A549 (cell line): Measurements from ENCODE around the gene NOS1AP. TPM values are rescaled to one million over a fixed set of nuclear protein-coding genes. Genes with fewer than 3 reads are reported as not detected.

ENCODE experiments used
- ATAC-seq, 2 experiments: fragments of 200-7000 bp in 1 of 2; fragments of >200 bp in 1 of 2; cut with Nextera tagmentation in 1 of 2; cut with Tn5 transposase in 1 of 2; 3 replicates each; pipeline versions ENCODE4 v1.8.0 to v1.9.1; 2018 to 2020; ENCODE audit warnings: mild to moderate bottlenecking in 1 of 2, moderate library complexity in 1 of 2
- CTCF ChIA-PET: fragments of 300-600 bp; sonication (Branson Sonifier 250); formaldehyde crosslinking; extraction: SDS; loops from one replicate; lab custom pipeline; 2021; ENCODE audit warnings: antibody characterized with exemption, inconsistent platforms; lab: Yijun Ruan, JAX
- POLR2A ChIA-PET: fragments of 350-600 bp; formaldehyde crosslinking; extraction: SDS; loops from one replicate; lab custom pipeline; 2021; ENCODE audit warnings: antibody characterized with exemption, inconsistent platforms; lab: Yijun Ruan, JAX
- DNase-seq, 2 experiments: peaks; one replicate each; pipeline versions ENCODE4 v3.0.0 to v3.0.0-alpha.2; 2011 to 2016; ENCODE audit warnings: low read depth in 1 of 2, low spot score in 1 of 2
- FAIRE-seq: peaks from 2 replicates; lab custom pipeline; 2011; peaks lifted over from hg19 to GRCh38; lab: Jason Lieb, UNC
- H3K27ac ChIP-seq, 2 experiments: fragments of >200 bp; sonication (Bioruptor Twin); formaldehyde crosslinking; 3 replicates each; pipeline ENCODE4 v1.5.1; 2016 to 2017
- H3K4me1 ChIP-seq: fragments of >200 bp; sonication (Bioruptor Twin); formaldehyde crosslinking; 3 replicates; pipeline ENCODE4 v1.6.1; 2016
- H3K4me2 ChIP-seq: fragments of >200 bp; sonication (Bioruptor Twin); formaldehyde crosslinking; 3 replicates; pipeline ENCODE4 v1.6.1; 2016
- H3K4me3 ChIP-seq: fragments of >200 bp; sonication (Bioruptor Twin); formaldehyde crosslinking; 3 replicates; pipeline ENCODE4 v1.5.1; 2016
- H3K9me3 ChIP-seq: fragments of >200 bp; sonication (Bioruptor Twin); formaldehyde crosslinking; 3 replicates; pipeline ENCODE4 v1.6.1; 2016
- BHLHE40 ChIP-seq: IDR thresholded peaks from 2 replicates; pipeline ENCODE4 v1.6.1; 2012; ENCODE audit warnings: low read depth, low read length, inconsistent platforms
- CEBPB ChIP-seq, 2 experiments: fragments of >200 bp in 1 of 2; sonication (Bioruptor Twin) in 1 of 2; formaldehyde crosslinking in 1 of 2; IDR thresholded peaks; 2 replicates each; pipeline ENCODE4 v1.6.1; 2012 to 2016
- EHF ChIP-seq: fragments of 250-450 bp; sonication (Bioruptor Pico); IDR thresholded peaks from 2 replicates; pipeline ENCODE4 v1.5.0; 2020; ENCODE audit warnings: mild to moderate bottlenecking
- EHMT2 ChIP-seq: fragments of 200-600 bp; sonication (generic); IDR thresholded peaks from 2 replicates; pipeline ENCODE4 v1.6.1; 2016; ENCODE audit warnings: antibody characterized with exemption, low read depth, mild to moderate bottlenecking, moderate library complexity
- ESRRA ChIP-seq: fragments of 150-350 bp; IDR thresholded peaks from 2 replicates; pipeline ENCODE4 v1.6.1; 2014; ENCODE audit warnings: mild to moderate bottlenecking, low read length, borderline replicate concordance
- FOSB ChIP-seq: fragments of 250-450 bp; sonication (Bioruptor Pico); IDR thresholded peaks from 2 replicates; pipeline ENCODE4 v1.5.0; 2020; ENCODE audit warnings: mild to moderate bottlenecking, moderate library complexity
- GATA3 ChIP-seq: IDR thresholded peaks from 2 replicates; pipeline ENCODE4 v1.6.1; 2012; ENCODE audit warnings: borderline replicate concordance
- HOXA7 ChIP-seq: fragments of 250-450 bp; sonication (Bioruptor Pico); IDR thresholded peaks from 2 replicates; pipeline ENCODE4 v1.5.0; 2020; ENCODE audit warnings: mild to moderate bottlenecking, moderate library complexity
- HOXB5 ChIP-seq: fragments of 250-450 bp; sonication (Bioruptor Pico); IDR thresholded peaks from 2 replicates; pipeline ENCODE4 v1.5.0; 2020; ENCODE audit warnings: mild to moderate bottlenecking, moderate library complexity
- JUN ChIP-seq, 2 experiments: fragments of >200 bp; sonication (Bioruptor Twin); formaldehyde crosslinking; IDR thresholded peaks; 2 replicates in 1 of 2; 3 replicates in 1 of 2; pipeline ENCODE4 v1.6.1; 2016 to 2017
- JUNB ChIP-seq: fragments of >200 bp; sonication (Bioruptor Twin); formaldehyde crosslinking; IDR thresholded peaks from 2 replicates; pipeline ENCODE4 v1.6.1; 2016
- KDM5A ChIP-seq: fragments of 200-600 bp; sonication (generic); IDR thresholded peaks from 2 replicates; pipeline ENCODE4 v1.6.1; 2016; ENCODE audit warnings: antibody characterized with exemption, mild to moderate bottlenecking
- MAFK ChIP-seq: fragments of 450-650 bp; IDR thresholded peaks from 2 replicates; pipeline ENCODE4 v1.6.1; 2014; ENCODE audit not compliant: partially characterized antibody
- MAZ ChIP-seq: fragments of 150-350 bp; IDR thresholded peaks from 2 replicates; pipeline ENCODE4 v1.6.1; 2014; ENCODE audit warnings: antibody characterized with exemption, low read depth, low read length, borderline replicate concordance
- NR3C1 ChIP-seq: fragments of >200 bp; sonication (Bioruptor Twin); formaldehyde crosslinking; IDR thresholded peaks from 3 replicates; pipeline ENCODE4 v1.6.1; 2017
- PHF8 ChIP-seq: fragments of 200-600 bp; sonication (generic); IDR thresholded peaks from 2 replicates; pipeline ENCODE4 v1.6.1; 2016; ENCODE audit warnings: low read depth, mild to moderate bottlenecking, antibody characterized with exemption, moderate library complexity, borderline replicate concordance
- POLR2A ChIP-seq: IDR thresholded peaks from 2 replicates; pipeline ENCODE4 v1.6.1; 2012; ENCODE audit warnings: mild to moderate bottlenecking, low read length
- POLR2AphosphoS2 ChIP-seq: conservative IDR thresholded peaks from 2 replicates; pipeline ENCODE4 v1.6.1; 2012; ENCODE audit warnings: low read length, improper control_type of control experiment, inconsistent platforms
- RAD21 ChIP-seq, 2 experiments: fragments of >200 bp in 1 of 2; sonication (Bioruptor Twin) in 1 of 2; formaldehyde crosslinking in 1 of 2; IDR thresholded peaks in 1 of 2; conservative IDR thresholded peaks in 1 of 2; 2 replicates in 1 of 2; 3 replicates in 1 of 2; pipeline ENCODE4 v1.6.1; 2012 to 2018; ENCODE audit warnings: inconsistent platforms in 1 of 2
- RFX5 ChIP-seq: fragments of 450-650 bp; IDR thresholded peaks from 2 replicates; pipeline ENCODE4 v1.7.1; 2014; ENCODE audit warnings: antibody characterized with exemption, mild to moderate bottlenecking, moderate library complexity
- SMC3 ChIP-seq: fragments of >200 bp; sonication (Bioruptor Twin); formaldehyde crosslinking; IDR thresholded peaks from 3 replicates; pipeline ENCODE4 v1.6.1; 2018; ENCODE audit warnings: inconsistent platforms
- TFCP2L1 ChIP-seq: fragments of 250-450 bp; sonication (Bioruptor Pico); IDR thresholded peaks from 2 replicates; pipeline ENCODE4 v1.5.0; 2021; ENCODE audit warnings: mild to moderate bottlenecking
- TP53 ChIP-seq: fragments of 250-450 bp; sonication (Bioruptor Pico); IDR thresholded peaks from 2 replicates; pipeline ENCODE4 v1.5.0; 2021; ENCODE audit warnings: mild to moderate bottlenecking, moderate library complexity
- ZFP36 ChIP-seq: fragments of 450-650 bp; IDR thresholded peaks from 2 replicates; pipeline ENCODE4 v1.6.1; 2014; ENCODE audit warnings: borderline replicate concordance; ENCODE audit not compliant: partially characterized antibody
- ZSCAN20 ChIP-seq: fragments of 250-450 bp; sonication (Bioruptor Pico); IDR thresholded peaks from 2 replicates; pipeline ENCODE4 v1.8.0; 2022; ENCODE audit warnings: mild to moderate bottlenecking, moderate library complexity
- WGBS: methylation state at CpG from one replicate; pipeline ENCODE4 v1.1.6; 2017; ENCODE audit errors: missing lambda C conversion rate; 5-methylcytosine and 5-hydroxymethylcytosine counted together
- polyA plus RNA-seq, 4 experiments: library from polyadenylated mRNA; depleted of rRNA in 3 of 4; stranded (reverse); fragments of >200 nt; fragmentation: RNase III in 1 of 4; extraction: RNeasy Plus Mini Kit Qiagen cat#74134 plus additional on column Dnase treatment in 1 of 4; gene quantifications; 2 replicates in 3 of 4; 3 replicates in 1 of 4; pipeline ENCODE4 v1.2.3, GENCODE V29; 2011 to 2017
- TF ChIP-seq, protein P1 (sequence below): fragments of 150-350 bp; IDR thresholded peaks from 2 replicates; pipeline ENCODE4 v1.6.1; 2014; ENCODE audit warnings: low read depth, mild to moderate bottlenecking, low read length
- TF ChIP-seq, protein P2 (sequence below): fragments of 450-650 bp; IDR thresholded peaks from 2 replicates; pipeline ENCODE4 v1.6.1; 2014; ENCODE audit warnings: antibody characterized with exemption
- TF ChIP-seq, protein P3 (sequence below): IDR thresholded peaks from 2 replicates; pipeline ENCODE4 v1.6.1; 2012
- TF ChIP-seq, protein P4 (sequence below): fragments of 250-450 bp; sonication (Bioruptor Pico); IDR thresholded peaks from 2 replicates; pipeline ENCODE4 v1.5.0; 2021; ENCODE audit warnings: mild to moderate bottlenecking, moderate library complexity, borderline replicate concordance
- TF ChIP-seq, protein P5 (sequence below): fragments of >200 bp; sonication (Bioruptor Twin); formaldehyde crosslinking; IDR thresholded peaks from 3 replicates; pipeline ENCODE4 v1.6.1; 2016

NOS1AP gene
- polyA plus RNA-seq, 2 of the 4 experiments (the other 2 are of a cell fraction): 0.17 to 0.25 TPM

DNA sequence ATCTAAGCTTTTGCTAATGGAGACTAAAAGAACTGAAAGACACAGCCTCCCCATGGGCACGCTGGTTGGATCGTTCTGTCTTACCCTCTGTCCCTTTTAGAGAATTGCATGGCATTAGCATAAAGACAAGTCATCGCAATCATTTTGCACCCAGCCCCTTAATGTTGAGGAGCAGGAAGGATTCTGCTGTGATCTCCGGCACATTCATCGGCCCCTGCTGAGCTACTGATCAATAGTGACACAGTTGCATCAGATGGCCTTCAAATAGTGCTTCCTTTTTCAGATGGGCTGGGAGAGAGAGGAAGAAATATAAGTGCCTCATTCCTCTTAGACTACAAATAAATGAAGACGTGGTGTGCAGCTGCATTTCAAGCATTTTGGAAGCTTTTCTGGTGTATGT, 75.4 kb downstream of the NOS1AP start:
- 92% methylated on average over 5 of the region's 6 CpGs for WGBS
- no peak for ATAC-seq
- H3K27ac ChIP-seq: no peak overlapping the region

DNA sequence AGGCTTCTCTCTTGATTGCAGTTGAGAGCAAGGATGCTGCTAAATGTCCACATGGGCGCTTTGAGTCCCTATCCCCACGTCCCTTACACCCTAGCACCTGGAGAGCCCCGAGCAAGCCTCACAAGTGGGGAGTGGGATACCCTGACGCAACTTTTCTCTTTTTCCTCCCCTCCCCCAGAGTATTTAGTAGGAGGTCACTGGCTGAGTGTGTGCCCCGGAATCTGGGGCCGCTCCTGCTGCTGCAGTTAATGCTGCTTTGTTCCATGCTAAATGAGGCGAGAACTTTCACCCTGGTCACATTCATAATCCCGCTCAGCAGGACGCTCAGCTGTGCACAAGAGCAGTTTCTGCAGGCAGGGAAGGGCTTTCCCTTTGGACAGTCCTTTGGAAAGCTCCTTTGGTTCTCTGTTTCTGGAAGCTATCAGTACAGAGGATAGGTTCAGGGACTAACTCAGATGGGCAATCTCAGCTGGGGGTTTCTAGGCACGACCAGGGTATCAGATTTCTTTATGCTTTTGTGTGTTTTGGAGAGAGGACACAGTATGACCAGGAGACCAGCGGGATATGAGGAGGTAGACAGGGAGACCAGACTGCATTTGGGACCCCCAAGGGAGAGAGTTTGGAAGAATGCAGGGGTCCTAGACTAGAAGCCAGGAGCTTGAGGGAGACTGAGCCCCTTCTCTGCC, 75.9 kb downstream of the NOS1AP start:
- DNase-seq: no peak
- Histone ChIP-seq H3K4me1 (peaks cover 8% of the 10 kb centered on the region; the same call in 2 of the 3 replicates), H3K4me3 (no peak overlapping the region), H3K9me3 (no peaks in the 10 kb centered on the region), H3K4me2 (no peak overlapping the region), H3K27ac (no peak overlapping the region)
- ChIA-PET POLR2A (no interaction called here), CTCF (interaction anchor here (1.1 kb wide), 1 partner anchor 131 kb away, joined by 3 read pairs; no protein-coding TSS in a partner anchor)
- ATAC-seq: no peak
- WGBS: 53% methylated on average over 11 of the region's 11 CpGs
- no peak for FAIRE-seq
- TF ChIP-seq CEBPB (IDR thresholded peaks at IDR 0.05) (no peak), RAD21 (conservative IDR thresholded peaks at IDR 0.05 in 1 of 2, IDR thresholded peaks at IDR 0.05 in 1 of 2) (no peak), PHF8 (no peak), EHMT2 (no peak), TFCP2L1 (CRISPR knock-in tag) (no peak), KDM5A (no peak), ZFP36 (no peak), POLR2AphosphoS2 (no peak), ZSCAN20 (no peak), TP53 (CRISPR knock-in tag) (no peak), JUN (IDR thresholded peaks at IDR 0.05) (no peak), ESRRA (no peak), FOSB (CRISPR knock-in tag) (no peak), MAFK (no peak), POLR2A (no peak)
- TF ChIP-seq, protein P1, sequence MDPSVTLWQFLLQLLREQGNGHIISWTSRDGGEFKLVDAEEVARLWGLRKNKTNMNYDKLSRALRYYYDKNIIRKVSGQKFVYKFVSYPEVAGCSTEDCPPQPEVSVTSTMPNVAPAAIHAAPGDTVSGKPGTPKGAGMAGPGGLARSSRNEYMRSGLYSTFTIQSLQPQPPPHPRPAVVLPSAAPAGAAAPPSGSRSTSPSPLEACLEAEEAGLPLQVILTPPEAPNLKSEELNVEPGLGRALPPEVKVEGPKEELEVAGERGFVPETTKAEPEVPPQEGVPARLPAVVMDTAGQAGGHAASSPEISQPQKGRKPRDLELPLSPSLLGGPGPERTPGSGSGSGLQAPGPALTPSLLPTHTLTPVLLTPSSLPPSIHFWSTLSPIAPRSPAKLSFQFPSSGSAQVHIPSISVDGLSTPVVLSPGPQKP: no peak
- TF ChIP-seq, protein P2, sequence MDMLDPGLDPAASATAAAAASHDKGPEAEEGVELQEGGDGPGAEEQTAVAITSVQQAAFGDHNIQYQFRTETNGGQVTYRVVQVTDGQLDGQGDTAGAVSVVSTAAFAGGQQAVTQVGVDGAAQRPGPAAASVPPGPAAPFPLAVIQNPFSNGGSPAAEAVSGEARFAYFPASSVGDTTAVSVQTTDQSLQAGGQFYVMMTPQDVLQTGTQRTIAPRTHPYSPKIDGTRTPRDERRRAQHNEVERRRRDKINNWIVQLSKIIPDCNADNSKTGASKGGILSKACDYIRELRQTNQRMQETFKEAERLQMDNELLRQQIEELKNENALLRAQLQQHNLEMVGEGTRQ: no peak
- TF ChIP-seq, all 56 proteins: peak for 0

More for the DNA sequence above, 75.4 kb downstream of the NOS1AP start:
- CTCF ChIA-PET: interaction anchor here (0.9 to 1.1 kb wide), 2 partner anchors 9 to 131 kb away, joined by 3 read pairs; no protein-coding TSS in a partner anchor
- POLR2A ChIA-PET: no interaction called here
- TF ChIP-seq, protein P3, sequence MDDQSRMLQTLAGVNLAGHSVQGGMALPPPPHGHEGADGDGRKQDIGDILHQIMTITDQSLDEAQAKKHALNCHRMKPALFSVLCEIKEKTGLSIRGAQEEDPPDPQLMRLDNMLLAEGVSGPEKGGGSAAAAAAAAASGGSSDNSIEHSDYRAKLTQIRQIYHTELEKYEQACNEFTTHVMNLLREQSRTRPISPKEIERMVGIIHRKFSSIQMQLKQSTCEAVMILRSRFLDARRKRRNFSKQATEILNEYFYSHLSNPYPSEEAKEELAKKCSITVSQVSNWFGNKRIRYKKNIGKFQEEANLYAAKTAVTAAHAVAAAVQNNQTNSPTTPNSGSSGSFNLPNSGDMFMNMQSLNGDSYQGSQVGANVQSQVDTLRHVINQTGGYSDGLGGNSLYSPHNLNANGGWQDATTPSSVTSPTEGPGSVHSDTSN: no peak
- TF ChIP-seq BHLHE40 (no peak), HOXB5 (CRISPR knock-in tag) (no peak), NR3C1 (no peak), JUNB (no peak), SMC3 (no peak), MAZ (no peak), RFX5 (no peak), EHF (no peak), KDM5A (no peak), HOXA7 (CRISPR knock-in tag) (no peak), GATA3 (no peak), PHF8 (no peak)
- TF ChIP-seq, protein P4, sequence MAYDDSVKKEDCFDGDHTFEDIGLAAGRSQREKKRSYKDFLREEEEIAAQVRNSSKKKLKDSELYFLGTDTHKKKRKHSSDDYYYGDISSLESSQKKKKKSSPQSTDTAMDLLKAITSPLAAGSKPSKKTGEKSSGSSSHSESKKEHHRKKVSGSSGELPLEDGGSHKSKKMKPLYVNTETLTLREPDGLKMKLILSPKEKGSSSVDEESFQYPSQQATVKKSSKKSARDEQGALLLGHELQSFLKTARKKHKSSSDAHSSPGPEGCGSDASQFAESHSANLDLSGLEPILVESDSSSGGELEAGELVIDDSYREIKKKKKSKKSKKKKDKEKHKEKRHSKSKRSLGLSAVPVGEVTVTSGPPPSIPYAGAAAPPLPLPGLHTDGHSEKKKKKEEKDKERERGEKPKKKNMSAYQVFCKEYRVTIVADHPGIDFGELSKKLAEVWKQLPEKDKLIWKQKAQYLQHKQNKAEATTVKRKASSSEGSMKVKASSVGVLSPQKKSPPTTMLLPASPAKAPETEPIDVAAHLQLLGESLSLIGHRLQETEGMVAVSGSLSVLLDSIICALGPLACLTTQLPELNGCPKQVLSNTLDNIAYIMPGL (CRISPR knock-in tag): no peak
- TF ChIP-seq, protein P5, sequence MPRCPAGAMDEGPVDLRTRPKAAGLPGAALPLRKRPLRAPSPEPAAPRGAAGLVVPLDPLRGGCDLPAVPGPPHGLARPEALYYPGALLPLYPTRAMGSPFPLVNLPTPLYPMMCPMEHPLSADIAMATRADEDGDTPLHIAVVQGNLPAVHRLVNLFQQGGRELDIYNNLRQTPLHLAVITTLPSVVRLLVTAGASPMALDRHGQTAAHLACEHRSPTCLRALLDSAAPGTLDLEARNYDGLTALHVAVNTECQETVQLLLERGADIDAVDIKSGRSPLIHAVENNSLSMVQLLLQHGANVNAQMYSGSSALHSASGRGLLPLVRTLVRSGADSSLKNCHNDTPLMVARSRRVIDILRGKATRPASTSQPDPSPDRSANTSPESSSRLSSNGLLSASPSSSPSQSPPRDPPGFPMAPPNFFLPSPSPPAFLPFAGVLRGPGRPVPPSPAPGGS: no peak
- TF ChIP-seq, all 56 proteins: peak for 0
- no peak for FAIRE-seq
- DNase-seq: no peak
- Histone ChIP-seq H3K4me3 (no peak overlapping the region), H3K9me3 (no peaks in the 10 kb centered on the region), H3K4me2 (no peak overlapping the region), H3K4me1 (peaks cover 8% of the 10 kb centered on the region; the same call in 2 of the 3 replicates)
